Activated naive CD8-positive, alpha-beta T cell treated with anti-CD3 and anti-CD28 coated beads for 36 hours (primary cell): Measurements from ENCODE around the gene DNAJC7. TPM values are rescaled to one million over a fixed set of nuclear protein-coding genes. Genes with fewer than 3 reads are reported as not detected.
A peak's percentile ranks its signal among the peaks of the same experiment; 100 is the strongest.
"Not testable (repeated sequence)": the region's sequence is repeated elsewhere in the genome, so short reads cannot be mapped to it uniquely, and the experiment has no call there.

Source experiments
- DNase-seq: peaks from one replicate; pipeline ENCODE4 v3.0.0; 2021
- H3K27ac Mint-ChIP-seq: one replicate; pipeline ENCODE4 v1.8.0; 2022; ENCODE audit warnings: mild to moderate bottlenecking, moderate library complexity, mixed read lengths
- H3K27me3 Mint-ChIP-seq: one replicate; pipeline ENCODE4 v1.8.0; 2022; ENCODE audit warnings: mild to moderate bottlenecking, mixed read lengths
- H3K36me3 Mint-ChIP-seq: one replicate; pipeline ENCODE4 v1.8.0; 2021; ENCODE audit warnings: mild to moderate bottlenecking, mixed read lengths
- H3K4me1 Mint-ChIP-seq: one replicate; pipeline ENCODE4 v1.8.0; 2021; ENCODE audit warnings: mixed read lengths
- H3K4me3 Mint-ChIP-seq: one replicate; pipeline ENCODE4 v1.8.0; 2022; ENCODE audit warnings: mild to moderate bottlenecking, moderate library complexity, mixed read lengths
- H3K9me3 Mint-ChIP-seq: one replicate; pipeline ENCODE4 v1.8.0; 2022; ENCODE audit warnings: mixed read lengths
- total RNA-seq, 2 experiments: library from RNA; stranded (reverse); gene quantifications; one replicate each; pipeline ENCODE4 v1.2.3, GENCODE V29; 2021

The DNAJC7 gene
- total RNA-seq, 2 experiments from 2014 or later: 103 to 106 TPM

DNA sequence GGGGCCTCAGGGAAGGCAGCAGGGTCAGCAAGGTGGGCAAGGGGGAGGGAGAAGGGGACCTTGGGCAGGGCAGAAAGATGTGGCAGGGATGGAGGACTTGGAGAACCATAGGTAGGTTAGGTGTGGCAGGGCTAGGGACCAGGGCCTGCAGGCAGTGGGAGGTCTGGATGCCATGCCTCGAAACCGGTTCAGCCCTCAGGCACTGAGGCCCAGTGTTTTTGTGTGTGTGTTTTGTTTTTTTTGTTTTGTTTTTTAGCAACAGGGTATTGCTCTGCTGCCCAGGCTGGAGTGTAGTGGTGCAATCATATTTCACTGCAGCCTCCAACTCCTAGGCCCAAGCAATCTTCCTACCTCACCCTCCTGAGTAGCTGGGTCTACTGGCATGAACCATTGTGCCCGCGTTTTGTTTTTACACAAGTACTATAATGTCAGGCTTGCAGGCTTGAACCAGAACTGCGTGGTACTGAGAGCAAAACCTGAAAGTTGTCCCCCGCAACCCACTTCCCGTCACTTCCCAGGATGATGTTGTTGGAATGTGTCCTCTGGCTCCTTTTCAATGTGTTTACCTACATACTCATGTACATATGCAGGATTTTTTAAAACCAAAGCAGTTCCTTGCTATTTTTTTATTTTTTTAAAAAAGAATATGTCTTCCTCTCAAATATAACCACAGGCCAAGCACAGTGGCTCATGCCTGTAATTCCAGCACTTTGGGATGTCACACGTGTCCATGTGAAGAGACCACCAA, 74.4 kb downstream of the DNAJC7 start:
- Mint-ChIP-seq H3K27me3 (no peaks in the 10 kb centered on the region), H3K4me1 (no peaks in the 10 kb centered on the region), H3K9me3 (no peaks in the 10 kb centered on the region), H3K36me3 (no peaks in the 10 kb centered on the region), H3K27ac (no peak overlapping the region), H3K4me3 (no peak overlapping the region)
- DNase-seq: no peak

DNA sequence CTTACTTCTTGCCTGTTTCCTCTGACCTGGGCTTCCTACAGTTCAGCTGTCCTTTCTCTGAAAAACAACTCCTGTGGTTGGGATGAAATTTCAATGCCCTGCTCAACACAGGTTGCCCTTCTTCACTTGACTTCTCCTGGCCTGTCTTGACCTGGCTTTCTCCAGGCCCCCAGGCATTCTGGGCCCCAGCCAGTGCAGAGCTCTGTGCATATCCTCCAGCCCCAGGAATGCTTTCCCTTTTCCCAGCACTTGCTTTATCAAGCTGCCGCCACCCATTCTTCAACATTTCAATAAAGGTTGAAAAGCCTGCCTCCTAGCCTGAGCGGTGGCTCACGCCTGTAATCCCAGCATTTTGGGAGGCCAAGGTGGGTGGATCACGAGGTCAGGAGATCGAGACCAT, 76.1 kb downstream of the DNAJC7 start:
- Mint-ChIP-seq H3K27ac (no peak overlapping the region), H3K4me1 (no peaks in the 10 kb centered on the region), H3K9me3 (no peaks in the 10 kb centered on the region), H3K36me3 (no peaks in the 10 kb centered on the region), H3K27me3 (no peaks in the 10 kb centered on the region), H3K4me3 (no peak overlapping the region)
- no peak for DNase-seq

- H3K27me3 Mint-ChIP-seq: no peaks in the 10 kb centered on the region
Observed at GRCh38 chr17:41939693-41940090, 77.5 kb downstream of the DNAJC7 start.

DNA sequence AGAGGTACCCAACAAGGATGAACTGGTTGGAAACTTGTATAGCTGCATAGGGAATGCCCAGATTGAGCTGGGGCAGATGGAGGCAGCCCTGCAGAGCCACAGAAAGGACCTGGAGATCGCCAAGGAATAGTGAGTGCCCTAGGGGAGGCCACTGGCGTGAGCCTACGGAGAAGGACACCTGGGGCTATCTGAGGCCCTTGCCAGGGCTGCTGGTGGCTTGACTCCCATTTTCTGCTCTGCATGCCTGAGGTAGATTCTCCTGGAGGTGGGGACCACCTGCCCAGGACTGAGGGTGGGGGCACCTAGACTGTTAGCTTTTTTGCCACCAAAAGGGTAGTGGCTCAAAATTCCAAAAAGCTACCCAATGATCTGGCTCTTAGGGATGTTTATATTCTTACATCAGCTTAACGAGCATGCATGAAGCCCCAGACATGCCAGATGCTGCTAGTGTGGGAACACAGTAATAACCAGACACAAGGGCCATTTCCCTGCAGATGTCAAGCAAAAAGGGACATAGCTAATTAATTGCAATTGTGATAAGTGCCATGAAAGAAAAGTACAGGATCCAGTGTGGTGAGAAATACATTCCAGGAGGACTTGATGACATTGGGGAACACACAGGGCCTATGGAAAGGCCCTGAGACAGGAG, 78.1 kb downstream of the DNAJC7 start:
- Mint-ChIP-seq H3K36me3 (no peaks in the 10 kb centered on the region), H3K4me3 (no peak overlapping the region), H3K9me3 (no peaks in the 10 kb centered on the region), H3K4me1 (no peaks in the 10 kb centered on the region), H3K27me3 (no peaks in the 10 kb centered on the region), H3K27ac (no peak overlapping the region)
- no peak for DNase-seq

More at GRCh38 chr17:41939693-41940090, 77.5 kb downstream of the DNAJC7 start:
- DNase-seq: no peak
- Mint-ChIP-seq H3K27ac (no peak overlapping the region), H3K4me3 (no peak overlapping the region), H3K4me1 (no peaks in the 10 kb centered on the region), H3K9me3 (no peaks in the 10 kb centered on the region), H3K36me3 (no peaks in the 10 kb centered on the region)

DNA sequence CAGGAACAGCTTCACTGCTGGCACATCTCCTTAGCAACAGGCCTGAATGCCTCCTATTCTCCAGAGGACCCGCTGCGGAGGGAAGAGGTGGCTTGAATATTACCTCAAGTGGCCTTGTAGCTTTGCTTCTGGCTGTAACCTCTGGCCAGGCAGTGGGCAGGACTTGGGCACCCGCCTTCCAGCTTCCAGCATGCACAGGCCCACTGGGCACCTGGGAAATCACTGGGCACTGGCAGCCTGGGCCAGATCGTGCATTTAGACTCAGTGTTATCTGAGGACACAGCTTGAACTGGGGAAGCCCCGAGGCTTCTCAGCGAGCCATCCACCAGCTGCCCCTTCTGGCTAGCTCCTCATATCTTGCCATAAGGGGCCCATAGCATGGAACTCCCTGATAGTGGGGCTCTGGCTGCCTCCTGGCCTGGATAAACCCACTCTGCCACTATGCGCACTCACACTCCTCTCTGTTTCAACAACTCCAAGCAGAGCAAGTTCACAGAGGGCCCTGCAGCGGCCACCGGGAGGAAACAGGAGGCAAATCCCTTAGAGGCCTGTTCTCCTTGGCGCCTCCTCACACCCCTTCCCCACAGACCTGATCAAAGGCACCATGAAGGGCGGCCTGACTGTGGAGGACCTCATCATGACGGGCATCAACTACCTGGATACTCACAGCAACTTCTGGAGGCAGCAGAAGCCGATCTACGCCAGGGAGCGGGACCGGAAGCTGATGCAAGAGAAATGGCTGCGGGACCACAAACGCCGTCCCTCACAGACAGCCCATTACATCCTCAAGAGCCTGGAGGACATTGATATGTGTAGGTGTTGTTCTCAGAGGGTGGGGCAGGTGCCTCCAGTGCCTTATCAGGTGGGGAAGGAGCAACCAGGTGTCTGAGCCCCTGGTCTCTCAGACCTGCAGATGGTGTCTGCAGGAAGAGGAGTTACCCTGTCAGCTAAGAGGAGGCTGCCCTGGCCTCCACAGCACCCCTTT, 79.0 kb downstream of the DNAJC7 start:
- Mint-ChIP-seq H3K9me3 (no peaks in the 10 kb centered on the region), H3K4me3 (no peak overlapping the region), H3K36me3 (no peaks in the 10 kb centered on the region), H3K27me3 (no peaks in the 10 kb centered on the region), H3K4me1 (no peaks in the 10 kb centered on the region), H3K27ac (no peak overlapping the region)
- DNase-seq: no peak

GRCh38 chr17:41935641-41936040, 81.6 kb downstream of the DNAJC7 start:
- no peaks in the 10 kb centered on the region for H3K36me3 Mint-ChIP-seq
- no peak for DNase-seq
- no peaks in the 10 kb centered on the region for H3K27me3 Mint-ChIP-seq
- H3K4me3 Mint-ChIP-seq: no peak overlapping the region
- H3K4me1 Mint-ChIP-seq: peaks cover 5% of the 10 kb centered on the region
- no peak overlapping the region for H3K27ac Mint-ChIP-seq
- H3K9me3 Mint-ChIP-seq: no peaks in the 10 kb centered on the region

DNA sequence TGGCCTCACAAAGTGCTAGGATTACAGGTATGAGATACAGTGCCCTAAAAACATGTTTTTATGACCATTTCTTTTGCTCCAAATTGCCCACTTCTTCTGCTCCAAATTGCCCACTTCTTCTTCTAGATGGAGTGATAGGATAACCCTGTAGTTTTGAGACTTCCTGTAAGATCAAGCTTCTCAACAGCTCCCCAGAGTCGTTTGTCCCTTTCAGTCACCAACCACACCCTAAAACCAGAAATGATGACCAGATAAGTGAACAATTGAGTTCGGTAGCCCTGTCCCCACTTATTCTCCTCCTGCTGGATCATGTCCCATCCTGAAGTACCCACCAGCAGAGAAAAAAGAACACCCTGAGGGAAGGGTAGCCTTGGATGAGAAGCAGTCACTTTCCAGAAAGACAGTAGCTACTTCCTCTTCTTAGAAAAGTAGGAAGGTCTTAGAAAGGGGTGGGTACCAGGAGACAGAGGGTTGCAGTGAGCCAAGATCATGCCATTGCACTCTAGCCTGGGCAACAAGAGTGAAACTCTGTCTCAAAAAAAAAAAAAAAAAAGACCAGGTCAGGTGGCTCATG, 84.3 kb downstream of the DNAJC7 start:
- DNase-seq: no peak
- no peak overlapping the region for H3K4me3 Mint-ChIP-seq
- H3K27me3 Mint-ChIP-seq: no peaks in the 10 kb centered on the region
- H3K36me3 Mint-ChIP-seq: no peaks in the 10 kb centered on the region
- peaks cover 19% of the 10 kb centered on the region for H3K4me1 Mint-ChIP-seq
- H3K27ac Mint-ChIP-seq: no peak overlapping the region
- H3K9me3 Mint-ChIP-seq: no peaks in the 10 kb centered on the region

DNA sequence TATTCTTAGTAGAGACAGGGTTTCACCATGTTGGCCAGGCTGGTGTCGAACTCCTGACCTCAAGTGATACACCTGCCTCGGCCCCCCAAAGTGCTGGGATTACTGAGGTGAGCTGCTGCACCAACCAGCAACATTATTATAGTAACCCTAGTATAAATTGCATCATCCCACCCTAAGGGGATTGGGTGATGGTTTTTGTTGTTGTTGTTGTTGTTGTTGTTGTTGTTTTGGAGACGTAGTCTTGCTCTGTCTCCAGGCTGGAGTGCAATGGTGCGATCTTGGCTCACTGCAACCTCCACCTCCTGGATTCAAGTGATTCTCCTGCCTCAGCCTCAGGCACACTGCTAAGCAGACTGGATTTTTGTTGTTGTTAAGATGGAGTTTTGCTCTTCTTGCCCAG, 85.5 kb downstream of the DNAJC7 start:
- not testable (repeated sequence) for DNase-seq, H3K36me3 Mint-ChIP-seq, H3K4me3 Mint-ChIP-seq, H3K27me3 Mint-ChIP-seq, H3K9me3 Mint-ChIP-seq, H3K27ac Mint-ChIP-seq
- H3K4me1 Mint-ChIP-seq: peaks cover 19% of the 10 kb centered on the region

- not testable (repeated sequence) for H3K27me3 Mint-ChIP-seq, H3K36me3 Mint-ChIP-seq, H3K9me3 Mint-ChIP-seq, DNase-seq
- H3K4me3 Mint-ChIP-seq: peak overlapping the region; percentile 96
- peaks cover 19% of the 10 kb centered on the region for H3K4me1 Mint-ChIP-seq
- H3K27ac Mint-ChIP-seq: peak overlapping the region; percentile 95
Observed at GRCh38 chr17:41930833-41931156, 86.4 kb downstream of the DNAJC7 start.

- Mint-ChIP-seq H3K4me1 (peaks cover 19% of the 10 kb centered on the region), H3K27ac (peak within 1 kb of the TSS; percentile 95), H3K27me3 (no peaks in the 10 kb centered on the region), H3K4me3 (peak within 1 kb of the TSS; percentile 96), H3K36me3 (peaks cover 4% of the 10 kb centered on the region), H3K9me3 (no peaks in the 10 kb centered on the region)
- DNase-seq: peak; percentile 97
Observed at GRCh38 chr17:41930009-41930832, 87.0 kb downstream of the DNAJC7 start, which contains the start of gene ODAD4. Gene ODAD4, plus strand, starts transcription at chr17:41930617. Its CDS starts 107 bp downstream, at chr17:41930724.

- no peak overlapping the region for H3K27ac Mint-ChIP-seq
- no peaks in the 10 kb centered on the region for H3K9me3 Mint-ChIP-seq
- DNase-seq: no peak
- peaks cover 19% of the 10 kb centered on the region for H3K4me1 Mint-ChIP-seq
- H3K27me3 Mint-ChIP-seq: no peaks in the 10 kb centered on the region
- peak overlapping the region; percentile 96 for H3K4me3 Mint-ChIP-seq
- peaks cover 4% of the 10 kb centered on the region for H3K36me3 Mint-ChIP-seq
Observed at GRCh38 chr17:41928693-41929251, 88.5 kb downstream of the DNAJC7 start.
